GM06990 (cell line): ENCODE results near the gene NSD2.
"Not testable (repeated sequence)": the region's sequence is repeated elsewhere in the genome, so short reads cannot be mapped to it uniquely, and the experiment has no call there.

ENCODE experiments used
- DNase-seq: peaks from one replicate; pipeline ENCODE4 v3.0.0-alpha.2; 2011; ENCODE audit not compliant: insufficient read length; ENCODE audit errors: extremely low read depth
- H3K27me3 ChIP-seq: replicated peaks from 2 replicates; pipeline ENCODE4 v1.6.0; 2011; ENCODE audit warnings: low read length; ENCODE audit not compliant: control insufficient read depth, insufficient read depth
- H3K36me3 ChIP-seq: 2 replicates; pipeline ENCODE4 v1.5.1; 2011; ENCODE audit warnings: low read length; ENCODE audit not compliant: control insufficient read depth, insufficient read depth
- H3K4me3 ChIP-seq: replicated peaks from 2 replicates; pipeline ENCODE4 v1.5.1; 2011; ENCODE audit warnings: low read depth, mild to moderate bottlenecking, control low read depth, low read length
- CTCF ChIP-seq: IDR thresholded peaks from 2 replicates; pipeline ENCODE4 v1.5.1; 2011; ENCODE audit warnings: low read length, control low read depth, mild to moderate bottlenecking, inconsistent platforms; ENCODE audit not compliant: insufficient read depth, poor library complexity, severe bottlenecking

NSD2 gene

DNA sequence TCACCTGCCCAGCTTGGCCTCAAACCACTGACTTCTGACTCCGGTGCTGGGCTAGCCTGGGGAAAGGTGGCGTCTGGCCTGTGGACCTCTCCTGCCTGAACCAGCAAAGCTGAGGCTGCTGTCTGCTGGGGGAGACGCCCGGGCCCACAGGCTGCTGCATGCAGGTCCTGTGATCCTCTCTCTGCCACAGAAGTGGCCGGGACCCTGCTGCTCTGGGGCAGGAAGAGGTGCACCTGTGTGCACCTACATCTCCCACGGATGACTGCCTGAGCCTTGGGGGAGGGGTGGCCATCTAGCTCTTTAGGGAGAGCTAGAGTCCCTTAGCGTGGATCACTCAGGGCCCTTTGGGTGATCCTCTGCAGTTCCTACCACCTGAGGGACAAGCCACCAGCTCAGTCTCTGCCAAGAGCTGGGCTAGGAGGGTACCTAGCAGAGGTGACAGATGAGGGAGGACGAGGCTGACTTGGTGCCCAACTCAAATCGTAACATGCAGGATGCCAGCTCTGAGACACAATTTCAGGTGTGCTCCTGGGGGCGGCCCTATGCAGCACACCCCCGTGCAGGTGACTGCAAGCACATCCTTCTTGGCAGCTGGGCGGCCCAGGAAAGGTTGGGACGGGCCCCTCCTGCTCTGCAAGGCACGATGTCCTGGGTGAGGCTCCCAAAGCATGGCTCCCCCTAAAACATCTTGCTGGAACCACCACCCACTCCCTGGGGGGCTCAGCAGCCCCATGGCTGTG, 37.7 kb upstream of the NSD2 start:
- Histone ChIP-seq H3K4me3 (no peak overlapping the region), H3K27me3 (no peaks in the 10 kb centered on the region), H3K36me3 (peaks cover 29% of the 10 kb centered on the region)
- TF ChIP-seq CTCF: no peak
- no peak for DNase-seq

GRCh38 chr4:1834047-1834775, 37.0 kb upstream of the NSD2 start:
- Histone ChIP-seq H3K36me3 (peaks cover 31% of the 10 kb centered on the region), H3K4me3 (no peak overlapping the region), H3K27me3 (no peaks in the 10 kb centered on the region)
- peak; percentile 66 for DNase-seq
- TF ChIP-seq CTCF: no peak

GRCh38 chr4:1835836-1836235, 35.4 kb upstream of the NSD2 start:
- H3K4me3 ChIP-seq, DNase-seq, H3K27me3 ChIP-seq: not testable (repeated sequence)
- H3K36me3 ChIP-seq: peaks cover 36% of the 10 kb centered on the region

DNA sequence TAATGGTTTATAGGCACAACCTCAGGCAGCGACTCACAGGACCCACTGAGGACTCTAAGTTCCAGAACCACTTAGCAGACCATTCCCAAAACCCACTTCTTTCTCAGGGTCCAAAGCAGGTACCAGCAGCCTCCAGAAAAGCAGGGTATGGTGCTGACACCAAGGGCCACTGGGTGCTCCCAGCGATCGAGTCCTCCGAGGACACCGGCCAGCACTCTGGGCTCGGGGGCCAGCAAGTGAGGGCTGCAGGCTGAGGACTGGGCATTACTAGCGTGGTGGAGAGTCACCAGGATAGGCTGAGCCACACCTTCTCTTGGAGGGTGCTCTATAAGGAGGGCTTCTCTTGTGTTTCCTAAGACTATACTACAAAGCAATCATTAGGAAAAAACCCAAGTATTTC, 34.5 kb upstream of the NSD2 start:
- H3K27me3 ChIP-seq: no peaks in the 10 kb centered on the region
- H3K36me3 ChIP-seq: peaks cover 38% of the 10 kb centered on the region
- H3K4me3 ChIP-seq: no peak overlapping the region
- no peak for TF ChIP-seq CTCF
- no peak for DNase-seq

GRCh38 chr4:1837069-1837468, 34.1 kb upstream of the NSD2 start:
- DNase-seq: no peak
- TF ChIP-seq CTCF: no peak
- peaks cover 38% of the 10 kb centered on the region for H3K36me3 ChIP-seq
- no peak overlapping the region for H3K4me3 ChIP-seq
- H3K27me3 ChIP-seq: no peaks in the 10 kb centered on the region

- no peaks in the 10 kb centered on the region for H3K27me3 ChIP-seq
- no peak for TF ChIP-seq CTCF
- no peak for DNase-seq
- no peak overlapping the region for H3K4me3 ChIP-seq
- H3K36me3 ChIP-seq: peaks cover 39% of the 10 kb centered on the region
Observed at GRCh38 chr4:1839282-1839681, 31.9 kb upstream of the NSD2 start.
